Measurements from ENCODE around the gene SLC38A8.

Gene SLC38A8

GRCh38 chr16:84068041-84068440, 25.4 kb upstream of the SLC38A8 start:
- Histone ChIP-seq H3K79me2 (ENCODE audit: insufficient read depth, low read length) (no peaks in the 10 kb centered on the region), H3K4me3 (ENCODE audit: low read length, poor library complexity, severe bottlenecking) (no peak overlapping the region), H3K4me1 (ENCODE audit: insufficient read depth, low read length, poor library complexity, severe bottlenecking) (no peaks in the 10 kb centered on the region), H3K9me2 (replicated peaks; ENCODE audit: low read depth, low read length) (no peaks in the 10 kb centered on the region), H2AFZ (ENCODE audit: low read length) (no peak overlapping the region), H3K36me3 (ENCODE audit: insufficient read depth, low read length) (peaks cover 94% of the 10 kb centered on the region), H3K9me3 (ENCODE audit: insufficient read depth, low read depth, low read length) (no peaks in the 10 kb centered on the region), H4K20me1 (ENCODE audit: insufficient read depth, low read length, poor library complexity, severe bottlenecking) (no peaks in the 10 kb centered on the region), H3K9ac (ENCODE audit: low read depth, low read length, poor library complexity, severe bottlenecking) (no peak overlapping the region), H3F3A (ENCODE audit: low read depth) (no peaks in the 10 kb centered on the region), H3K4me2 (ENCODE audit: low read depth, low read length, poor library complexity, severe bottlenecking) (no peak overlapping the region), H3K27me3 (ENCODE audit: insufficient read depth, low read length, poor library complexity, severe bottlenecking) (no peaks in the 10 kb centered on the region)
- TF ChIP-seq EZH2phosphoT487 (IDR thresholded peaks at IDR 0.05; ENCODE audit: borderline replicate concordance) = no peak
- TF ChIP-seq, protein P1, sequence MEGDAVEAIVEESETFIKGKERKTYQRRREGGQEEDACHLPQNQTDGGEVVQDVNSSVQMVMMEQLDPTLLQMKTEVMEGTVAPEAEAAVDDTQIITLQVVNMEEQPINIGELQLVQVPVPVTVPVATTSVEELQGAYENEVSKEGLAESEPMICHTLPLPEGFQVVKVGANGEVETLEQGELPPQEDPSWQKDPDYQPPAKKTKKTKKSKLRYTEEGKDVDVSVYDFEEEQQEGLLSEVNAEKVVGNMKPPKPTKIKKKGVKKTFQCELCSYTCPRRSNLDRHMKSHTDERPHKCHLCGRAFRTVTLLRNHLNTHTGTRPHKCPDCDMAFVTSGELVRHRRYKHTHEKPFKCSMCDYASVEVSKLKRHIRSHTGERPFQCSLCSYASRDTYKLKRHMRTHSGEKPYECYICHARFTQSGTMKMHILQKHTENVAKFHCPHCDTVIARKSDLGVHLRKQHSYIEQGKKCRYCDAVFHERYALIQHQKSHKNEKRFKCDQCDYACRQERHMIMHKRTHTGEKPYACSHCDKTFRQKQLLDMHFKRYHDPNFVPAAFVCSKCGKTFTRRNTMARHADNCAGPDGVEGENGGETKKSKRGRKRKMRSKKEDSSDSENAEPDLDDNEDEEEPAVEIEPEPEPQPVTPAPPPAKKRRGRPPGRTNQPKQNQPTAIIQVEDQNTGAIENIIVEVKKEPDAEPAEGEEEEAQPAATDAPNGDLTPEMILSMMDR (conservative IDR thresholded peaks at IDR 0.05; ENCODE audit: low read length) = no peak

GRCh38 chr16:84067640-84068039, 25.0 kb upstream of the SLC38A8 start:
- H3K9ac ChIP-seq (ENCODE audit: low read depth, low read length, poor library complexity, severe bottlenecking) = no peak overlapping the region

DNA sequence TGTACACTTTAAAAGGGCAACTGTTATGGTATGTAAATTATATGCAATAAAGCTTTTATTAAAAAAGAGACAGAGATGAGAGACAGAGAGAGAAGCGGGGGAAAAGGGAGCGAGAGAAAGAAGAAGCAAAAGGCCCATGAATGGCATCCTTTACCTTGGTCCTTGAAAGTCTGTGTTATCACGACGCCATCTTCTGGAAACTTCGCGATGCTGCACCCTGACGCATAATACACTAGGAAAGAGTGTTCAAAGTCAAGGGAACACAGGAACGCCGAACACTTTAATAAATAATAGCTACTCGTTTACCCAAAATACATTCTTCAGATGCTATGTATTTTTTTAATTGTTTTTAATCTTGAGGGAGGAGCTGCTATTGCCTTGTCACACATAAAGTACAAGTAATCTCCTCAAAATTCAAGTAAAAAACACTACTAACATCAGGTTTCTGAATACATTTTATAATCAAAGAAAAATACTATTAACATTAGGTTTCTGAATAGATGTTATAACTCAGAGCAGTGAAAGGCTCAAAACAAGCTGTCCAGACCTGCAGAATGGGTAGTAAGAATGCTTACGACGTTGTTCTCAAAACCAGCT, 23.0 kb upstream of the SLC38A8 start:
- Histone ChIP-seq H3K4me1 (ENCODE audit: insufficient read depth, low read length, poor library complexity, severe bottlenecking) (no peaks in the 10 kb centered on the region), H3F3A (ENCODE audit: low read depth) (no peaks in the 10 kb centered on the region), H3K9me2 (replicated peaks; ENCODE audit: low read depth, low read length) (no peaks in the 10 kb centered on the region), H3K9ac (ENCODE audit: low read depth, low read length, poor library complexity, severe bottlenecking) (no peak overlapping the region), H3K36me3 (ENCODE audit: insufficient read depth, low read length) (peaks cover 94% of the 10 kb centered on the region), H3K9me3 (ENCODE audit: insufficient read depth, low read depth, low read length) (no peaks in the 10 kb centered on the region), H3K27me3 (ENCODE audit: insufficient read depth, low read length, poor library complexity, severe bottlenecking) (no peaks in the 10 kb centered on the region), H3K79me2 (ENCODE audit: insufficient read depth, low read length) (no peaks in the 10 kb centered on the region), H3K4me2 (ENCODE audit: low read depth, low read length, poor library complexity, severe bottlenecking) (no peak overlapping the region), H3K4me3 (ENCODE audit: low read length, poor library complexity, severe bottlenecking) (no peak overlapping the region), H4K20me1 (ENCODE audit: insufficient read depth, low read length, poor library complexity, severe bottlenecking) (no peaks in the 10 kb centered on the region), H2AFZ (ENCODE audit: low read length) (no peak overlapping the region)
- TF ChIP-seq, protein P1 (conservative IDR thresholded peaks at IDR 0.05; ENCODE audit: low read length) = peak; percentile 70
- TF ChIP-seq EZH2phosphoT487 (IDR thresholded peaks at IDR 0.05; ENCODE audit: borderline replicate concordance) = no peak

More at GRCh38 chr16:84067640-84068039, 25.0 kb upstream of the SLC38A8 start:
- Histone ChIP-seq H3K4me2 (ENCODE audit: low read depth, low read length, poor library complexity, severe bottlenecking) (no peak overlapping the region), H3K9me2 (replicated peaks; ENCODE audit: low read depth, low read length) (no peaks in the 10 kb centered on the region), H4K20me1 (ENCODE audit: insufficient read depth, low read length, poor library complexity, severe bottlenecking) (no peaks in the 10 kb centered on the region), H3K4me1 (ENCODE audit: insufficient read depth, low read length, poor library complexity, severe bottlenecking) (no peaks in the 10 kb centered on the region), H3K79me2 (ENCODE audit: insufficient read depth, low read length) (no peaks in the 10 kb centered on the region), H3F3A (ENCODE audit: low read depth) (no peaks in the 10 kb centered on the region), H3K36me3 (ENCODE audit: insufficient read depth, low read length) (peaks cover 94% of the 10 kb centered on the region), H3K27me3 (ENCODE audit: insufficient read depth, low read length, poor library complexity, severe bottlenecking) (no peaks in the 10 kb centered on the region), H3K4me3 (ENCODE audit: low read length, poor library complexity, severe bottlenecking) (no peak overlapping the region), H3K9me3 (ENCODE audit: insufficient read depth, low read depth, low read length) (no peaks in the 10 kb centered on the region), H2AFZ (ENCODE audit: low read length) (no peak overlapping the region)
- TF ChIP-seq EZH2phosphoT487 (IDR thresholded peaks at IDR 0.05; ENCODE audit: borderline replicate concordance) = no peak

- Histone ChIP-seq H3K4me3 (ENCODE audit: low read length, poor library complexity, severe bottlenecking) (no peak overlapping the region), H3K9ac (ENCODE audit: low read depth, low read length, poor library complexity, severe bottlenecking) (no peak overlapping the region), H3K9me3 (ENCODE audit: insufficient read depth, low read depth, low read length) (no peaks in the 10 kb centered on the region), H3K27me3 (ENCODE audit: insufficient read depth, low read length, poor library complexity, severe bottlenecking) (no peaks in the 10 kb centered on the region), H3K4me2 (ENCODE audit: low read depth, low read length, poor library complexity, severe bottlenecking) (no peak overlapping the region), H4K20me1 (ENCODE audit: insufficient read depth, low read length, poor library complexity, severe bottlenecking) (no peaks in the 10 kb centered on the region), H3K4me1 (ENCODE audit: insufficient read depth, low read length, poor library complexity, severe bottlenecking) (no peaks in the 10 kb centered on the region), H2AFZ (ENCODE audit: low read length) (no peak overlapping the region), H3K36me3 (ENCODE audit: insufficient read depth, low read length) (peaks cover 94% of the 10 kb centered on the region), H3K9me2 (replicated peaks; ENCODE audit: low read depth, low read length) (no peaks in the 10 kb centered on the region), H3K79me2 (ENCODE audit: insufficient read depth, low read length) (no peaks in the 10 kb centered on the region), H3F3A (ENCODE audit: low read depth) (no peaks in the 10 kb centered on the region)
- no peak for TF ChIP-seq EZH2phosphoT487 (IDR thresholded peaks at IDR 0.05; ENCODE audit: borderline replicate concordance)
- TF ChIP-seq, protein P1 (conservative IDR thresholded peaks at IDR 0.05; ENCODE audit: low read length) = no peak
Observed at GRCh38 chr16:84063980-84064379, 21.4 kb upstream of the SLC38A8 start.
